ENCODE data around the gene HOXB5.
A peak's percentile ranks its signal among the peaks of the same experiment; 100 is the strongest.

Gene HOXB5

GRCh38 chr17:48593126-48593829, at the start of gene HOXB5:
Gene HOXB5, minus strand, starts transcription at chr17:48593779. Its CDS starts 97 bp downstream, at chr17:48593682.
- DNase-seq (ENCODE audit: low read depth in 3 of 3), result no peak

DNA sequence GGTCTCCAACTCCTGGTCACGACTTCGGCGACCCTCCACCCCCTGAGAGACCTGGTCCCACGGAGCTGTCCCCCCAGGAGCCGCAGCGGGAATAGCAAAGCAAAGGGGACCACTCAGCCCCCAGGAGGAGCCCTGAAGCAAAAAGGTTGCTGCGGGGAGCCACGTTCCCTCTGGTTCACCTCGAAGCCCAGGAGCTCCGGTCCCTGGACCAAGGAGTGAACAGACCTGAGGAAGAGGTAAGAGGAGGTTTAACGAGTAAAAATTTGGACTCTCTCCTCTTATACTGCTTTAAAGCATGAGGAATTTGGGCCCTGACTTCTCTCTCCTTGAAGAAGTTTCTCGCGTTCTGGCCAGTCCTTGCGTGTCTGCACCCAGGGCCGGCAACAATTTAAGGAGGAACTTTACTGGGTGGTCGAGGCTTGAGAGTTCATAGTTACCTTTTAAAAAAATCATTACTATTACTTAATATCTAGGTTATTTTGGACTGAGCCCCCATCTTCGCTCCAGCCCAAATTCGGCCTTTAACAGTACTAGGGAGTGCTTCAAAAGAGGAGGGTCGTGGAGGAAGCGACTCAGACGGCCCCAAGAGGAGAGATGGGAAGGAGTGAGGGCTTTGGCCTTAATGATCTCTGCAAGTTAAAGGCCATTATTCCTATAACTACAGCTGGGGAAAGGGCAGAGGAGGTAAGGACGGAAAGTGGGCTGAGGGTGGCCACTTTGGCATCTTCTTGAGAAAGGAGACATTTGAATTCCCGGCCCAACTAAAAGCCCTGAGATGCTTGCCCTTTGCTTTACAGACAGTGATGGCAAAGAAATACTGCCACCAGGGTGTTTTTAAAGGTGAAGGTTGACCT, 49.5 kb upstream of the HOXB5 start:
- no peak for DNase-seq (ENCODE audit: low read depth in 3 of 3)

- DNase-seq (ENCODE audit: low read depth in 3 of 3), result no peak
Observed at GRCh38 chr17:48642059-48642842, 48.7 kb upstream of the HOXB5 start.

DNA sequence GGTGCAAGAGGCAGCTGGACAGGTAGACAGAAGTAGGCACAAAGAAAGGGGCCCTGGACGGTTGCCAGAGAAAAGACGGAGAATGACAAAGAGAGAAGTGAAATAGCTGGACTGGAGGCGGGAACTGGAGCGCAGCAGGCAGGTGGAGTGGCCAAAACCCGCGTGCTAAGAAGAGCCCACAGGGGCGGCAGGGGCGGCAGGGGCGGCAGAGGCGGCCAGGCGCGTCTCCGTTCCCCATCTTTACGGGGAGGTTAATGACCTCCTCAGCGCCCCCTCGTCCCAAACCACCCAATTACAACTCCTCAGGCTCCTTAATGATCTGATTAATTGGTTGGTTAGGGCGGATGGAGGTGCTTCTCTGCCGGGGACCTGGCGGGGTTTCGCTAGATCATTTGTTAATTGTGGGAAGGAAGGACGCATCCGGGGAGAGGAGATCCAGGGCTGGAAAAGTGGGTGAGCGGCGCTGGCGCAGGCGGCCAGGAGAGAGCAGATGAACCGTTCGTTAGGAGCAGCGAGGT, 48.0 kb upstream of the HOXB5 start:
- no peak for DNase-seq (ENCODE audit: low read depth in 3 of 3)

- no peak for DNase-seq (ENCODE audit: low read depth in 3 of 3)
Observed at GRCh38 chr17:48640858-48641180, 47.2 kb upstream of the HOXB5 start.

- DNase-seq (ENCODE audit: low read depth in 3 of 3), result no peak
Observed at GRCh38 chr17:48639982-48640857, 46.6 kb upstream of the HOXB5 start.

GRCh38 chr17:48639136-48639535, 45.6 kb upstream of the HOXB5 start:
- no peak for DNase-seq (ENCODE audit: low read depth in 3 of 3)

DNA sequence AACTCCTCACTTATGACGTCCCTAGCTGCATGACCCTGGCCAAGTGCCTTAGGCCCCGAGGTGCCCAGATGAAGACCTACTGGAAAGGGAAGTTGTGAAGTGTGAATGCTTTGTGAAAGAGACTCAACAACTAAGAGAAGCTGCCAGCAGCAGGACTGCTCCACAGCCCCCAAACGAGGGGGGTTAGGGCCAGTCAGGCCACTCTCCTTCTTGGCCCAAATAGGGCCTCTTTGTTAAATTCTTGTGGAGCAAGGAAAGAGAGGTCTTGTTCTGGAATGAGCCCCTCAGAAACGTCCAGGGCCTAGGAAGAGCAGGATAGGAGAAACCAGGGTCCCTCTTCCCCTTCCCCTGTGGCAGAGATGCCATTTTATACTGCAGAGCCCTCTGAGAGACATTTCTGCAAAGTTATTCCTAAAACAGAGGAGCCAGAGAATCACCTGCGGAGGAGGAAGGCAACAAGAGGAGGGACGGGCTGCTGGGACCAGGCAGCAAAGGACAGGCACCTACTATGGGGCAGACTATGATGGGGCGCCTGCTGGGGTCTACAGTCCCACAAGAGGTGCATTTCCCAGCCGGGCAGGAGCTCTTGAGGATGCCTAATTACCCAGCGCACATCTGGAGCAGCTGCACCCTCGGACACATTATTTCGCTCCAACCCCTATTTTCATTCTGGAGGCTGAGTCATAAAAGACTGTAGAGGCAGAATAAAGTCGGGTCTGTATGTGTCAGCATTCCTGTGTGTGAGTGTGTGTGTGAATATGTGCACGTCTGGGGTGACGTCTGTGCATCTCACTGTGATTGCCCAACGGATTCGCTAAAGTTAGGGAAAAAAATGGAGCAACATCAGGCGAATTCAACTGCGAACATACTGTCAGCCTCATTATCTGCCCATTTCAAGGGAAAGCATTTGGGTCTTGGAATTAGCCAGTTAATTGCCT, 44.0 kb upstream of the HOXB5 start:
- no peak for DNase-seq (ENCODE audit: low read depth in 3 of 3)

GRCh38 chr17:48636177-48637018, 42.8 kb upstream of the HOXB5 start:
- peak in 2 of 3 experiments; percentile 30 to 42 for DNase-seq (ENCODE audit: low read depth in 3 of 3)

- DNase-seq (ENCODE audit: low read depth in 3 of 3), result no peak
Observed at GRCh38 chr17:48634493-48635208, 41.1 kb upstream of the HOXB5 start.

- no peak for DNase-seq (ENCODE audit: low read depth in 3 of 3)
Observed at GRCh38 chr17:48633266-48633677, 39.7 kb upstream of the HOXB5 start.

DNA sequence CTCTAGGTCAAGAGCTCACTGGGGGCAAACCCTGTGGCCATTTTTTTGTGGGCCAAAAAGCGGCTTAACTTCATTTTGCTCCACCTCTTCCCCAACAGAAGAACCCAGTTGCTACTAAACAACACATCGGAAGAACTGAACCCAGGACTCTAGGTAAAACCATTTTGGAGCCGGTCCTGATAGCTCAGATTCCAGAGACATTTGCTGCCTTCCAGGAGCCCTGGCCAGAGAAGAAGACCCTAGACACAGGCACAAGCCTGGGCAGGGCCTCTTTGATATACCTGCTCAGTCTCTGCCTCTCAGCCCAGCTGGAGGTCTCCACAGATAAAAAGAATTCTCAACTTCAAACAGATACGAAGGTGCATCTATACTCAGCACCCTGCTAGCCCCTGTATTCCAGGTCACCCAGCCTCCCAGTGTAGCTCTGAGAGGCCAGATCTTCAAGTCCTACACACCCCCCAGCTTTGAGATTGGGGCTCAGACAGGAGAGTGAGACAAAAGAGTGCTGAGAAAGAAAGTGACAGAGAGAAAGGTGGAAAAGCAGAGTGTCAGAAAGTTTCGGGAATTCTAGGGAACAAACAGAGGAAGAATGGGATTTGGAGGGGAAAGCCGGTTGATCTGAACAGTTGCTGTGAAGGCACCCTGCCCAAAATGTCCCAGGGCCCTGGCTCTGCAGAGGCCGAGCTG, 39.1 kb upstream of the HOXB5 start:
- DNase-seq (ENCODE audit: low read depth in 3 of 3), result no peak

DNA sequence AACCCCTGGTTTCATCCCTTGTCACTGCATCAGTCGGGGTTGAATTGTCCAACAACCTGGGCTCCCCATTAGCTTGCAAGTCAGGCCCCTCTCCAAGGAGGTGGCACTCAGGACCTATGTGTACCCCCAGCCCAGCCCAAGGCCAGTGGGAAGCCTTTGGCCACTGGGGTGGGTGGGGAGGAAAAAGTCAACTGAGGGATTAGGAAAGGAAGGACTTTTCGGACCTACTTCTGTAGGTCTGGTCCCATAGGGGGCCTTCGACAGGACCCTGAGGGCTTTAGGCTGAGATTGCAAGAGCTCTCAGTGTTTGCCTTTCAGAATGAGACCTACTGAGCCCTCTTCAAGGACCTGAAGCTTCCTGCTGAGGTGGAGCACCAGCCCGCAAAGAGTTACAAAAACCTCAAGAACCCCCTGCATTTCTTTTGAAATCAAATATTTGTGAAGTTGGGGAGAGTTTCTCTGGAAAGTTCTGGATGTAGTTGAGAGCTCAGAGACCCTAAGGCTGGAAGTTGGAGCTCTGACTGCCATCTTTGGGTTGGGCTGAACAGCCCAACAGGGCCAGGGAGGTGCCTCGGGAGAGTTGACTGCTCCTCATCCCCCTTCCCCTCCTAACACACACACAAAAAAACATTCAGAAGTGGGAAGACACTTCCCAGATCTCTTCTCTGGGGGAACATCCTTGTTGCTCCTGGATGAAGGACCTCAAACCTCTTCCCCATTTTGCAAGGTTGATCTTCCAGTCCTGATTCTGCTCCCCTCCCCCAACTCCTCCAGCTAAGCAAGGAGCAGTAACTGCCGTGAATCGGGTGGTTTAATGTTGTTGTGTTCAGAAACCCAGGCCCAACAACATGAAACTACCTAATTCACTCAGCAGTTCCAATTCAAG, 38.4 kb upstream of the HOXB5 start:
- DNase-seq (ENCODE audit: low read depth in 3 of 3), result no peak

DNA sequence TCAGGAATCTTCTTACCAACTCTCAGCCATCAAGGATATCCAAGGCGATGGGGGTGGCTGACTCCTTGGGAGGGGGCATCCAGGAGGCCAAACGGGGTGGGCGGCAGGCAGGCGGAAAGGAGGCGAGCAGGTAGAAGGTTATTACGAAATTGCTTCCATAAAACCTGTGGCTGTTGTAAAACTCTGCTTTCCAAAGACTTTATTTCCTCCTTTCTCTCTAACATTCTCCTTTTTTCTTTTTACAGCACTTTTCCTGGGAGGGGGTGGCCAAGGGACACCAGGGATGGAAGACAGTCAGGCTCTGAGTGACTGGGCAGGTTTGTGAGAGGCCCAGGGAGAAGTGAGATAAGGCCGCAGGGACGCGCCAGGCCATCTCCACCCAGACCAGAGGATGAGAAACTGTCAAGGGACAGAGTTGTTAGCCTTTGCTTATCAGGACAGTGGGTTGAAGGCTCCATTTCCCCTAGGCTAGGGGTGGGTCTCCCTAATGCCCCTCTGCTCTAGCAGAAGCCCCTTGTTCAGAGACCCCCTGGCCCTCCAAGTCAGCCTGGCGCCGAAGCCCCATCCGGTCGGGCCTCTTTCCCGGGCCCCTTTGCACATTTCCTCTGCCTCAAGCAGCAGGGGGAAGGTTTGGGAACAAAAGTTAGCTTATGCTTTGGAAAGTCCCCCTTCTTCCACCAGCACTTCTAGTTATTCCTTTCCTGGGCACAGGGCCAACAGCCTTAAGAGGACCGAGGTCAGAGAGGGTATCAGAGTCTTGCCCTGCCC, 37.5 kb upstream of the HOXB5 start:
- no peak for DNase-seq (ENCODE audit: low read depth in 3 of 3)

GRCh38 chr17:48630009-48630924, 36.7 kb upstream of the HOXB5 start:
- DNase-seq (ENCODE audit: low read depth in 3 of 3), result no peak

All from stimulated activated CD4-positive, alpha-beta T cell treated with anti-CD3 and anti-CD28 coated beads, TNF-alpha, amount 100 ng/mL, for 4 hours (primary cell).